Ishikawa (cell line): Measurements from ENCODE around the gene PLOD1.

Source experiments
- EP300 ChIP-seq: IDR thresholded peaks from 2 replicates; pipeline ENCODE4 v1.6.1; 2012; ENCODE audit warnings: borderline replicate concordance
- NFIC ChIP-seq: IDR thresholded peaks from 2 replicates; pipeline ENCODE4 v1.6.1; 2012
- TAF1 ChIP-seq: IDR thresholded peaks from 2 replicates; pipeline ENCODE4 v1.6.1; 2012; ENCODE audit warnings: low read depth, mild to moderate bottlenecking
- TF ChIP-seq, protein P1 (sequence below): IDR thresholded peaks from 2 replicates; pipeline ENCODE4 v1.6.1; 2012; ENCODE audit warnings: low read depth, mild to moderate bottlenecking

DNA sequence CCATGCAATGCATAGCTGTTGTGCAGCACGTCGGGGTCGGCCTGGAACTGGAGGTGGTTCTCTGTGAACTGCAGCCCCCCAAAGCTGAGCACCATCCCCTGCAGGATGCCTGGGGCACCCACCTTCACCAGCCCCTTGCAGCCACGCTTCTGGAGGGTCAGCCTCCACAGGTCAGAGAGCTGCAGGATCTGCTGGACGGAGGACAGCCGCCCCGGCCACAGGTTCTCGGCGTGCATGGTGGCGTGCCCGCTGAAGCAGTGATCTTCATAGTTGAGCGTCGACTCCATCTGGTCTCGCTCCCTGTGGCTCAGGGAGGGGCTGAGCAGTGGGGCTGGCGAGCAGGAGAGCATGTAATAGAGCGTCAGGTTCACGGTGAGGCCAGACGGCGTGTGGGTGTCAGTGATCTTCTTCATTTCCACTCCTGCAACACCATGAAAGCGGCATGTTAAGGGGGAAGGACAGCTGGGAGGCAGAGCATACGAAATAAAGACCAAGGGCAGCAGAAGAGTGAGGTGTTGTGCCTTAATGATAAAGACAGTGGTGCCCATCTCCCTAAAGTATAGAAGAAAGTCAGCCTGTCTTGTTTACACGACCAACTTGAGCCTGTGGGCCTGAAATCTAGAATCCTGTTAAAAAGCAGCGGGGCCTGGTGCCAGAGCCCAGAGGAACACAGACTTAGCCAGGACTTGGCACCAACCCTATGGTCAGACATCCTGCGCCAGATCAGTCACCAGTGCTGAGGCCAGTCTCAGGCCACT is 11.3 kb upstream of the PLOD1 start:
- TF ChIP-seq NFIC (no peak), TAF1 (no peak), EP300 (no peak)
- TF ChIP-seq, protein P1, sequence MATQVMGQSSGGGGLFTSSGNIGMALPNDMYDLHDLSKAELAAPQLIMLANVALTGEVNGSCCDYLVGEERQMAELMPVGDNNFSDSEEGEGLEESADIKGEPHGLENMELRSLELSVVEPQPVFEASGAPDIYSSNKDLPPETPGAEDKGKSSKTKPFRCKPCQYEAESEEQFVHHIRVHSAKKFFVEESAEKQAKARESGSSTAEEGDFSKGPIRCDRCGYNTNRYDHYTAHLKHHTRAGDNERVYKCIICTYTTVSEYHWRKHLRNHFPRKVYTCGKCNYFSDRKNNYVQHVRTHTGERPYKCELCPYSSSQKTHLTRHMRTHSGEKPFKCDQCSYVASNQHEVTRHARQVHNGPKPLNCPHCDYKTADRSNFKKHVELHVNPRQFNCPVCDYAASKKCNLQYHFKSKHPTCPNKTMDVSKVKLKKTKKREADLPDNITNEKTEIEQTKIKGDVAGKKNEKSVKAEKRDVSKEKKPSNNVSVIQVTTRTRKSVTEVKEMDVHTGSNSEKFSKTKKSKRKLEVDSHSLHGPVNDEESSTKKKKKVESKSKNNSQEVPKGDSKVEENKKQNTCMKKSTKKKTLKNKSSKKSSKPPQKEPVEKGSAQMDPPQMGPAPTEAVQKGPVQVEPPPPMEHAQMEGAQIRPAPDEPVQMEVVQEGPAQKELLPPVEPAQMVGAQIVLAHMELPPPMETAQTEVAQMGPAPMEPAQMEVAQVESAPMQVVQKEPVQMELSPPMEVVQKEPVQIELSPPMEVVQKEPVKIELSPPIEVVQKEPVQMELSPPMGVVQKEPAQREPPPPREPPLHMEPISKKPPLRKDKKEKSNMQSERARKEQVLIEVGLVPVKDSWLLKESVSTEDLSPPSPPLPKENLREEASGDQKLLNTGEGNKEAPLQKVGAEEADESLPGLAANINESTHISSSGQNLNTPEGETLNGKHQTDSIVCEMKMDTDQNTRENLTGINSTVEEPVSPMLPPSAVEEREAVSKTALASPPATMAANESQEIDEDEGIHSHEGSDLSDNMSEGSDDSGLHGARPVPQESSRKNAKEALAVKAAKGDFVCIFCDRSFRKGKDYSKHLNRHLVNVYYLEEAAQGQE = no peak
